ENCODE measurements around the gene SRPRB.

SRPRB gene

GRCh38 chr3:133805702-133806475 is at the start of gene SRPRB:
Gene SRPRB (plus strand): TSS chr3:133805815. CDS start chr3:133805849, 34 bp downstream.
- TF ChIP-seq, protein P1, sequence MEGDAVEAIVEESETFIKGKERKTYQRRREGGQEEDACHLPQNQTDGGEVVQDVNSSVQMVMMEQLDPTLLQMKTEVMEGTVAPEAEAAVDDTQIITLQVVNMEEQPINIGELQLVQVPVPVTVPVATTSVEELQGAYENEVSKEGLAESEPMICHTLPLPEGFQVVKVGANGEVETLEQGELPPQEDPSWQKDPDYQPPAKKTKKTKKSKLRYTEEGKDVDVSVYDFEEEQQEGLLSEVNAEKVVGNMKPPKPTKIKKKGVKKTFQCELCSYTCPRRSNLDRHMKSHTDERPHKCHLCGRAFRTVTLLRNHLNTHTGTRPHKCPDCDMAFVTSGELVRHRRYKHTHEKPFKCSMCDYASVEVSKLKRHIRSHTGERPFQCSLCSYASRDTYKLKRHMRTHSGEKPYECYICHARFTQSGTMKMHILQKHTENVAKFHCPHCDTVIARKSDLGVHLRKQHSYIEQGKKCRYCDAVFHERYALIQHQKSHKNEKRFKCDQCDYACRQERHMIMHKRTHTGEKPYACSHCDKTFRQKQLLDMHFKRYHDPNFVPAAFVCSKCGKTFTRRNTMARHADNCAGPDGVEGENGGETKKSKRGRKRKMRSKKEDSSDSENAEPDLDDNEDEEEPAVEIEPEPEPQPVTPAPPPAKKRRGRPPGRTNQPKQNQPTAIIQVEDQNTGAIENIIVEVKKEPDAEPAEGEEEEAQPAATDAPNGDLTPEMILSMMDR (IDR thresholded peaks at IDR 0.05; ENCODE audit: low read depth, low read length), result no peak
- H3K4me3 ChIP-seq (ENCODE audit: low read depth, low read length), result peak within 1 kb of the TSS; percentile 89
- DNase-seq (ENCODE audit: low read depth, low spot score), result peak; percentile 93
- in situ Hi-C loops (cut with HindIII; ENCODE audit: low sequenced_read_pairs), result no loop called here

DNA sequence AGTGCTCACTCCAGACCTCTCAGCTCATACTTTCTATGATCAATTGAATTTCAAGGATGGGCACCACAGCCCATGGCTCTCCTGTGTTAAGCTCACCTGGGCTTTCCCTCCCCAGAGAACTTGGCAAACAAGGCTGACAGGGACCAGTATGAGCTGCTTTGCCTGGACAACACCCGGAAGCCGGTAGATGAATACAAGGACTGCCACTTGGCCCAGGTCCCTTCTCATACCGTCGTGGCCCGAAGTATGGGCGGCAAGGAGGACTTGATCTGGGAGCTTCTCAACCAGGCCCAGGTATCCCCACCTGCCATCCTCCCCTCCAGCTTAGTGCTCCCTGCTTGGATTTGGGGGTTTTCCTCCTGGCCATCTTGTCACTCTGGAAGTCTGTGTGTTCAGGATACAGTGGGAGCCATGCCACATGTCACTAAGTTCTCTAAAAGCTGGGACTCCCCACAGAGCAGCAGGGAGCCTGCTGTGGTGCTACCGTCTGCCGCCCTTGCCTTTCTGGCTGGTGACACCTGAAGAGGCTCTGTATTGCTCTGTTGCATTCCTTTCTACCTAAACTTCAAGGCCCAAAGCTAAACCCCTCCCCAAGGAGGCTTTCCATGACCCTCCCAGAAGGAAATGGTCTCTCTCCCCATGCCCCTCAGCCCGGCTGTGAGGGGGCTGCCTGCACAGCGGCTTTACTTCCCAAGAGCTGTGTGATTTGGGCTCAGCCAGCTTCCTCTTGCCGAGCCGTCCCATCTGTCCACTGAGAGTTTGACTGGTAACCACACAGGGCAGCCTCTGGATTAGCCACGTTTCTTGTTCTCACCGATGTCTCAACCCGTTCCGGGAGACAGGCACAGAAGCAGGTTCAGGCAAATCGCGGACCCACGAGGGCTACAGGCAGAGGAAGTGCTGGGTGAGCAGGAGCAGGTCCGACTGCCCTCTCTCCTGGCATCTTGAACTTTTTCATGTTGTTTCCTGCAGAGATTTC is 48.6 kb upstream of the SRPRB start:
- DNase-seq (ENCODE audit: low read depth, low spot score), result no peak
- TF ChIP-seq, protein P1 (IDR thresholded peaks at IDR 0.05; ENCODE audit: low read depth, low read length), result no peak
- in situ Hi-C loops (cut with HindIII; ENCODE audit: low sequenced_read_pairs), result no loop called here
- no peak overlapping the region for H3K4me3 ChIP-seq (ENCODE audit: low read depth, low read length)

GRCh38 chr3:133757701-133758567 is 47.7 kb upstream of the SRPRB start:
- TF ChIP-seq, protein P1 (IDR thresholded peaks at IDR 0.05; ENCODE audit: low read depth, low read length), result no peak
- in situ Hi-C loops (cut with HindIII; ENCODE audit: low sequenced_read_pairs), result no loop called here
- H3K4me3 ChIP-seq (ENCODE audit: low read depth, low read length), result no peak overlapping the region
- DNase-seq (ENCODE audit: low read depth, low spot score), result no peak

DNA sequence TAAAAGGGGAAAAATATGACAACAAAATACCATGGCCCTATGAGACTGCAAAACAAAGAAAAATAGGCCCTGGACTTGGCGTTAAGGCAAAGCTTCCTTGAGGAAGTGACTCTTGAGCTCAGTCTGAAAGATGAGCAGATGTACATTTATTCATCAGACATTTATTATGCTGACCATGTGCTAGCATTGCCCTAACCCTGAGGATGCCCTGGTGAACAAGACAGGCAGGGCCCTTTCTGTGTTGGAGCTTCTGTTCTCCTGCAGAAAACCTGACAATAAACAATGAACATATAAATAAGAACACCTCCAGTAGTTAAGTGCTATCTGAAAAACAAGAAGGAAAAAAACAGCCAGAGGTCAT is 47.1 kb upstream of the SRPRB start:
- H3K4me3 ChIP-seq (ENCODE audit: low read depth, low read length), result no peak overlapping the region
- in situ Hi-C loops (cut with HindIII; ENCODE audit: low sequenced_read_pairs), result no loop called here
- no peak for DNase-seq (ENCODE audit: low read depth, low spot score)
- TF ChIP-seq, protein P1 (IDR thresholded peaks at IDR 0.05; ENCODE audit: low read depth, low read length), result no peak

DNA sequence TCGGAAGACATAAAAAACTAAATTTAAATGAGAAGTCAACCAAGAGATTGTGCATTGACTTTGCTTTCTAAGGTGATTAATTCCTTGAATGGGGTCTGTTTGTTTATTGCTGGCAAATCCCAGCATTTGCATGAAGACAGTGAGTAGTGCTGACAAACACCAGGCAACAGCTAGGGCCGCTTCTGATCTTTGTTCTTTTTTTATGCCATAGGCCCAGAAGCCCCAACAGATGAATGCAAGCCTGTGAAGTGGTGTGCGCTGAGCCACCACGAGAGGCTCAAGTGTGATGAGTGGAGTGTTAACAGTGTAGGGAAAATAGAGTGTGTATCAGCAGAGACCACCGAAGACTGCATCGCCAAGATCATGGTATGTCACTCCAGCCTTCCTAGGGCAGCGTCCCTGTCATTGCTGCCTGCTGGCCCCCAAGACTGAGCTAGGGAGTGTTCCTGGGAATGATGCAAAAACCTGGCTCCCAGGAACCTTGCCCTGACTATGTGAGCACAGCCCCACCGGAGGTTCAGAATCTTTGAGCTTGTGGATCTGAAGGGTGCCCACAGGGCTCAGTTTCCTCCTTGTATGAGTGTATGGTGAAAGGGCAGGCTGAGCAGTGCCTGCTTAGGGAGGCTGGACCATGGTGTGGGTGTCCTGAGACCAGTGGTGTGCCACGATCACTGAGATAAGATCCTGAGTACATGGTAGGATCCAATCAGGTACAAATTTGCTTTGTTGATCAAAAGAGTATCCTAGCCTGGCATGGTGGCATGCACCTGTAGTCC is 46.5 kb upstream of the SRPRB start:
- DNase-seq (ENCODE audit: low read depth, low spot score), result no peak
- in situ Hi-C loops (cut with HindIII; ENCODE audit: low sequenced_read_pairs), result no loop called here

More for the DNA sequence above, 46.5 kb upstream of the SRPRB start:
- H3K4me3 ChIP-seq (ENCODE audit: low read depth, low read length), result no peak overlapping the region
- TF ChIP-seq, protein P1 (IDR thresholded peaks at IDR 0.05; ENCODE audit: low read depth, low read length), result no peak

All from astrocyte of the spinal cord (primary cell).